Fibroblast of the aortic adventitia (primary cell): Measurements from ENCODE around the gene RAB12. TPM values are rescaled to one million over a fixed set of nuclear protein-coding genes. Genes with fewer than 3 reads are reported as not detected.
"Not testable (repeated sequence)": the region's sequence is repeated elsewhere in the genome, so short reads cannot be mapped to it uniquely, and the experiment has no call there.

ENCODE experiments used
- DNase-seq: peaks from one replicate; pipeline ENCODE4 v3.0.0-alpha.2; 2010; ENCODE audit warnings: low read depth
- H3K4me3 ChIP-seq: 2 replicates; pipeline ENCODE4 v1.5.1; 2011; ENCODE audit warnings: low read depth, mild to moderate bottlenecking, control low read depth, low read length, moderate library complexity
- CTCF ChIP-seq: IDR thresholded peaks from 2 replicates; pipeline ENCODE4 v1.5.1; 2011; ENCODE audit warnings: mild to moderate bottlenecking, low read length, control low read depth, inconsistent platforms; ENCODE audit not compliant: insufficient read depth
- total RNA-seq: library from RNA; depleted of rRNA; stranded (reverse); fragments of >200 nt; gene quantifications from 2 replicates; pipeline ENCODE4 v1.2.3, GENCODE V29; 2012; ENCODE audit warnings: low replicate concordance

The RAB12 gene
- total RNA-seq, 1 donor, result 64.9 TPM

GRCh38 chr18:8614875-8615274, 5.6 kb downstream of the RAB12 start:
- no peak for TF ChIP-seq CTCF
- no peak for DNase-seq
- H3K4me3 ChIP-seq, result no peak overlapping the region

GRCh38 chr18:8615397-8616027, 6.3 kb downstream of the RAB12 start:
- no peak for TF ChIP-seq CTCF
- DNase-seq, result peak; percentile 96
- peak overlapping the region; percentile 28 for H3K4me3 ChIP-seq

GRCh38 chr18:8616028-8616401, 6.8 kb downstream of the RAB12 start:
- H3K4me3 ChIP-seq, result peak overlapping the region; percentile 38
- DNase-seq, result no peak
- TF ChIP-seq CTCF, result no peak

- no peak for DNase-seq
- no peak overlapping the region for H3K4me3 ChIP-seq
- TF ChIP-seq CTCF, result no peak
Measured at GRCh38 chr18:8617907-8618306, 8.7 kb downstream of the RAB12 start.

GRCh38 chr18:8619041-8619440, 9.8 kb downstream of the RAB12 start:
- DNase-seq, result no peak
- no peak for TF ChIP-seq CTCF
- H3K4me3 ChIP-seq, result no peak overlapping the region

GRCh38 chr18:8619835-8620577, 10.8 kb downstream of the RAB12 start:
- H3K4me3 ChIP-seq, result no peak overlapping the region
- no peak for DNase-seq
- TF ChIP-seq CTCF, result no peak

- H3K4me3 ChIP-seq, result no peak overlapping the region
- no peak for TF ChIP-seq CTCF
- DNase-seq, result no peak
Measured at GRCh38 chr18:8620845-8621244, 11.6 kb downstream of the RAB12 start.

GRCh38 chr18:8622625-8623024, 13.4 kb downstream of the RAB12 start:
- H3K4me3 ChIP-seq, DNase-seq: not testable (repeated sequence)
